ENCODE data around the gene STYXL1. TPM values are rescaled to one million over a fixed set of nuclear protein-coding genes. Genes with fewer than 3 reads are reported as not detected.
"Not testable (repeated sequence)": the region's sequence is repeated elsewhere in the genome, so short reads cannot be mapped to it uniquely, and the experiment has no call there.

STYXL1 gene
- polyA plus RNA-seq, 3 donors: 64.6 to 79.8 (median 67.2) TPM

DNA sequence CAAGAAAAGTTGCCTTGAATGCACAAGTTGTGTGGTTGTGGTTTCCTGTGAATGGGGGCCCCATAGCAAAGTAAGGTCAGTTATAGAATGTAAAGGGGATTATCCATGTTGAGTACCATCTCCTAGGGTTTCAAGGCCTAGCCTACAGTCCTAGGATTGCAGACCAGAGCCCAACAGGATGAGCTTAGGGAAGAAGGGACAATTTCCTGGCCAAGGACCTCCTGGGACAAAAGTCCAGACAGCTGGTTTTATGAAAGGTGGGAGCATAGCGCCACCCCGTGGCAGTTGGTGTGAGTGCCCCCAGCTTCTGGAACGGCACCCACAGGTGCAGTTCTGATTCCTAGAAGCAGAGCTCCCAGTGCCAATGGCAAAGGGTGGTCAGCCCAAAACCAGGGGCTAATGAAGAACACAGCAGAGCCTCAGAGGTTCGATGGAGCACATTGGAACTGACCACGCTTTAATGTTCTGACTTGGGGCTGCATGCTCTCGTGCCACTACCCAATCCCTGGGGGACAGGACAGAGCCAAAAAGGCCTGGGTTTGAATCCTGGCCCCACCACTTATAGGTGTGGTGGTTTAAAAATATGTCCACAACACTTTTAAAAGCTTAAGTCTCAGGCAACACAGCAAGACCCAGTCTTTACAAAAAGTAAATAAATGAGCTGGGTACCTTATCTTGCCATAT, 27.6 kb downstream of the STYXL1 start:
- peak overlapping the region in 1 of 7 donors; percentile 76 for H3K27ac Mint-ChIP-seq
- H3K36me3 Mint-ChIP-seq: peaks cover 41 to 65% of the 10 kb centered on the region in 2 donors

GRCh38 chr7:76018520-76018919, 29.3 kb downstream of the STYXL1 start:
- H3K4me3 Mint-ChIP-seq; H3K9me3 Mint-ChIP-seq; H4K20me1 ChIP-seq (ENCODE audit: insufficient read depth, low read length); H3K27me3 ChIP-seq (ENCODE audit: control insufficient read depth in 2 of 2, insufficient read depth in 2 of 2, low read length in 2 of 2); H3K79me2 ChIP-seq (ENCODE audit: insufficient read depth, low read length); intact Hi-C loops (cut with micrococcal nuclease); H3K9ac ChIP-seq (ENCODE audit: insufficient read depth, low read length, poor library complexity, severe bottlenecking); H3K27ac ChIP-seq (ENCODE audit: low read depth in 1 of 2, low read length in 2 of 2); H3K27ac Mint-ChIP-seq; H3K9me3 ChIP-seq (replicated peaks in 1 of 2; ENCODE audit: control insufficient read depth in 1 of 2, insufficient read depth in 1 of 2, low read length in 2 of 2); H3K4me3 ChIP-seq (replicated peaks in 1 of 3; ENCODE audit: low read depth in 2 of 3, low read length in 3 of 3); H3K27me3 Mint-ChIP-seq (ENCODE audit: low read depth in 3 of 3); H3K4me2 ChIP-seq (replicated peaks; ENCODE audit: extremely low read depth, low read length, poor library complexity, severe bottlenecking); H2AFZ ChIP-seq (ENCODE audit: insufficient read depth, low read depth, low read length, poor library complexity, severe bottlenecking); DNase-seq: not testable (repeated sequence)
- peaks cover 13 to 15% of the 10 kb centered on the region in 2 donors for H3K4me1 ChIP-seq (ENCODE audit: control insufficient read depth in 1 of 2, insufficient read depth in 2 of 2, low read length in 2 of 2)
- H3K36me3 ChIP-seq (replicated peaks in 1 of 2; ENCODE audit: control insufficient read depth in 1 of 2, insufficient read depth in 2 of 2, low read length in 2 of 2): peaks cover 12 to 57% of the 10 kb centered on the region in 2 donors
- Mint-ChIP-seq H3K36me3 (peaks cover 47 to 68% of the 10 kb centered on the region in 2 donors), H3K4me1 (peaks cover 15% of the 10 kb centered on the region)
- WGBS (ENCODE audit: insufficient coverage): 100% methylated on average over 2 of the region's 4 CpGs

More for the DNA sequence above, 27.6 kb downstream of the STYXL1 start:
- H3K4me1 Mint-ChIP-seq: peaks cover 17% of the 10 kb centered on the region
- H3K27me3 Mint-ChIP-seq (ENCODE audit: low read depth in 3 of 3): peaks cover 0 to 2% (median 1%) of the 10 kb centered on the region in 3 donors
- peaks cover 12 to 43% of the 10 kb centered on the region in 2 donors for H3K36me3 ChIP-seq (replicated peaks in 1 of 2; ENCODE audit: control insufficient read depth in 1 of 2, insufficient read depth in 2 of 2, low read length in 2 of 2)
- WGBS (ENCODE audit: insufficient coverage): 42% methylated on average over 5 of the region's 6 CpGs
- TF ChIP-seq CTCF (IDR thresholded peaks at IDR 0.05): peak; percentile 93
- no peaks in the 10 kb centered on the region for H3K79me2 ChIP-seq (ENCODE audit: insufficient read depth, low read length)
- DNase-seq: peak; percentile 58 to 76 (median 74)
- H3K4me2 ChIP-seq (replicated peaks; ENCODE audit: extremely low read depth, low read length, poor library complexity, severe bottlenecking): no peak overlapping the region
- peaks cover 16 to 18% of the 10 kb centered on the region in 2 donors for H3K4me1 ChIP-seq (ENCODE audit: control insufficient read depth in 1 of 2, insufficient read depth in 2 of 2, low read length in 2 of 2)
- no peak overlapping the region for H3K4me3 ChIP-seq (replicated peaks in 1 of 3; ENCODE audit: low read depth in 2 of 3, low read length in 3 of 3)
- H3K27me3 ChIP-seq (ENCODE audit: control insufficient read depth in 2 of 2, insufficient read depth in 2 of 2, low read length in 2 of 2): no peaks in the 10 kb centered on the region
- no peaks in the 10 kb centered on the region for H4K20me1 ChIP-seq (ENCODE audit: insufficient read depth, low read length)
- no peak overlapping the region for H3K9ac ChIP-seq (ENCODE audit: insufficient read depth, low read length, poor library complexity, severe bottlenecking)
- intact Hi-C loops (cut with micrococcal nuclease): loop anchor here (2.0 to 10.0 kb wide), 2 partner anchors 153 to 245 kb away; partner anchors contain the start of gene CCL26 (in 2 of the 2)
- no peaks in the 10 kb centered on the region for H3K9me3 ChIP-seq (replicated peaks in 1 of 2; ENCODE audit: control insufficient read depth in 1 of 2, insufficient read depth in 1 of 2, low read length in 2 of 2)
- H3K4me3 Mint-ChIP-seq: no peak overlapping the region
- H3K27ac ChIP-seq (ENCODE audit: low read depth in 1 of 2, low read length in 2 of 2): no peak overlapping the region
- no peaks in the 10 kb centered on the region for H3K9me3 Mint-ChIP-seq
- no peak overlapping the region for H2AFZ ChIP-seq (ENCODE audit: insufficient read depth, low read depth, low read length, poor library complexity, severe bottlenecking)
